Fibroblast of the aortic adventitia (primary cell): ENCODE measurements around the gene FARP1. TPM values are rescaled to one million over a fixed set of nuclear protein-coding genes. Genes with fewer than 3 reads are reported as not detected.

Experiments used
- DNase-seq: peaks from one replicate; pipeline ENCODE4 v3.0.0-alpha.2; 2010; ENCODE audit warnings: low read depth
- H3K4me3 ChIP-seq: 2 replicates; pipeline ENCODE4 v1.5.1; 2011; ENCODE audit warnings: low read depth, mild to moderate bottlenecking, control low read depth, low read length, moderate library complexity
- total RNA-seq: library from RNA; depleted of rRNA; stranded (reverse); fragments of >200 nt; gene quantifications from 2 replicates; pipeline ENCODE4 v1.2.3, GENCODE V29; 2012; ENCODE audit warnings: low replicate concordance
- TF ChIP-seq, protein P1 (sequence below): IDR thresholded peaks from 2 replicates; pipeline ENCODE4 v1.5.1; 2011; ENCODE audit warnings: mild to moderate bottlenecking, low read length, control low read depth, inconsistent platforms; ENCODE audit not compliant: insufficient read depth

The FARP1 gene
- total RNA-seq, 1 donor, result 16.2 TPM

DNA sequence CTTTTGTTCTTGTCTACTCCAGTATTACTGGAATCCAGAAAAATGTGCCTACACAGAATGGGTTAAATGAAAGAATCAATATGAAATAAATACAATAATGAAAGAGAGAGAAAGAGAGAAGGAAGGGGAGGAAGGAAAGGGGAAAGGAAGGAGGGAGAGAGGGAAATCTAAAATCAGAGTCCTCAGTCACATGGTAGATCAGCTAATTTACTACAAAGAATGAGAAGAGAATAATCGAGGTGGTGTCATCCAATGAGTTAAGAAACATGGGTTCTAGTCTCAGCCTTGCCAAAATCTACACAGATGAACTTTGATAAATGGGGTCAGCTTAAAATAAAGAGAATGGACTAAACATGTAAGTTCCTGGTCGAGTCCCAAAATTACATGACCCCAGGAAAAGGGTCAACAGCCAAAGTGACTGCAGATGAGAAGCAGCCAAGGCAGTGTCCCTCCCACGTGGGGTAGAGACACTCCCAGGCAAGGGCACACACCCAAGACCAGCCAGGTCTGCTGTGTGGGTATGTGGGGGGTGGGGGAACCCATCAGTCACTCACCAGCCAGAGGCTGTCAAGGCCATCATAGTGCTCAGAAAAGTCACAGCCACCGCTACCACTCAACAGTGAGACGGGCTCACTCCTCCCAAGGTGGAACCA lies 330.4 kb downstream of the FARP1 start:
- no peak for DNase-seq
- TF ChIP-seq, protein P1, sequence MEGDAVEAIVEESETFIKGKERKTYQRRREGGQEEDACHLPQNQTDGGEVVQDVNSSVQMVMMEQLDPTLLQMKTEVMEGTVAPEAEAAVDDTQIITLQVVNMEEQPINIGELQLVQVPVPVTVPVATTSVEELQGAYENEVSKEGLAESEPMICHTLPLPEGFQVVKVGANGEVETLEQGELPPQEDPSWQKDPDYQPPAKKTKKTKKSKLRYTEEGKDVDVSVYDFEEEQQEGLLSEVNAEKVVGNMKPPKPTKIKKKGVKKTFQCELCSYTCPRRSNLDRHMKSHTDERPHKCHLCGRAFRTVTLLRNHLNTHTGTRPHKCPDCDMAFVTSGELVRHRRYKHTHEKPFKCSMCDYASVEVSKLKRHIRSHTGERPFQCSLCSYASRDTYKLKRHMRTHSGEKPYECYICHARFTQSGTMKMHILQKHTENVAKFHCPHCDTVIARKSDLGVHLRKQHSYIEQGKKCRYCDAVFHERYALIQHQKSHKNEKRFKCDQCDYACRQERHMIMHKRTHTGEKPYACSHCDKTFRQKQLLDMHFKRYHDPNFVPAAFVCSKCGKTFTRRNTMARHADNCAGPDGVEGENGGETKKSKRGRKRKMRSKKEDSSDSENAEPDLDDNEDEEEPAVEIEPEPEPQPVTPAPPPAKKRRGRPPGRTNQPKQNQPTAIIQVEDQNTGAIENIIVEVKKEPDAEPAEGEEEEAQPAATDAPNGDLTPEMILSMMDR, result no peak
- H3K4me3 ChIP-seq, result no peak overlapping the region

DNA sequence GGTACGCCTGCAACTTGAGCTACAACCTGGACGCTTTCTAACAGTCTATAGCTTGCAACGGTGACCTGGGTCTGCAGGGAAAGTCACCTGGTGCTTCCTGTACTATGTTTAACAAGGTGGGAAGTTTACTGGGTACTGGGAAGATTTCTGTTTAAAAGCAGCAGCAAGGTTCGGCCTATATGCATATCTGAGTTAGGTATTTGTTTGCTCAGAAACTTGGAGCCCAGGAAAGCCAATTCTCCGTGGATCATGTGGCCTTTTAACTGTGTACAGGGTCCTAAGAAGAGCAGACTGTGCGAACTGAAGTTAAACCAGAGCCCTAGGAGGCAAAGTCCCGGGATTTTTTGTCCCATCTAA lies 330.9 kb downstream of the FARP1 start:
- H3K4me3 ChIP-seq, result no peak overlapping the region
- no peak for DNase-seq
- TF ChIP-seq, protein P1, result no peak

GRCh38 chr13:98474292-98474691 lies 331.4 kb downstream of the FARP1 start:
- no peak for DNase-seq
- TF ChIP-seq, protein P1, result no peak
- H3K4me3 ChIP-seq, result no peak overlapping the region

- TF ChIP-seq, protein P1, result no peak
- H3K4me3 ChIP-seq, result no peak overlapping the region
- DNase-seq, result no peak
Measured at GRCh38 chr13:98474761-98475160, 331.9 kb downstream of the FARP1 start.

- TF ChIP-seq, protein P1, result no peak
- no peak for DNase-seq
Measured at GRCh38 chr13:98475522-98475921, 332.6 kb downstream of the FARP1 start.

GRCh38 chr13:98476106-98476505 lies 333.2 kb downstream of the FARP1 start:
- no peak for DNase-seq
- TF ChIP-seq, protein P1, result no peak
- H3K4me3 ChIP-seq, result no peak overlapping the region

More at GRCh38 chr13:98475522-98475921, 332.6 kb downstream of the FARP1 start:
- no peak overlapping the region for H3K4me3 ChIP-seq

- TF ChIP-seq, protein P1, result no peak
- H3K4me3 ChIP-seq, result no peak overlapping the region
- peak; percentile 76 for DNase-seq
Measured at GRCh38 chr13:98476538-98476966, 333.7 kb downstream of the FARP1 start.
